HG03060 (cell line): ENCODE data around the gene TBC1D30.
A peak's percentile ranks its signal among the peaks of the same experiment; 100 is the strongest.
"Not testable (repeated sequence)": the region's sequence is repeated elsewhere in the genome, so short reads cannot be mapped to it uniquely, and the experiment has no call there.

Source experiments
- ATAC-seq: cut with Tn5 transposase; IDR thresholded peaks from one replicate; pipeline ENCODE4 v1.9.1; 2021; ENCODE audit warnings: low read depth, moderate number of reproducible peaks; ENCODE audit not compliant: unreplicated experiment

Gene TBC1D30

GRCh38 chr12:64848409-64848808 lies 24.0 kb downstream of the TBC1D30 start:
- ATAC-seq = not testable (repeated sequence)

- no peak for ATAC-seq
Measured at GRCh38 chr12:64858882-64859605, 34.6 kb downstream of the TBC1D30 start.

- no peak for ATAC-seq
Measured at GRCh38 chr12:64860446-64860998, 36.1 kb downstream of the TBC1D30 start.

GRCh38 chr12:64864319-64864718 lies 39.9 kb downstream of the TBC1D30 start:
- no peak for ATAC-seq

- no peak for ATAC-seq
Measured at GRCh38 chr12:64875186-64875585, 50.7 kb downstream of the TBC1D30 start.

- no peak for ATAC-seq
Measured at GRCh38 chr12:64876388-64877071, 52.1 kb downstream of the TBC1D30 start.

GRCh38 chr12:64877363-64878004 lies 53.0 kb downstream of the TBC1D30 start:
- ATAC-seq = peak; percentile 76

GRCh38 chr12:64882687-64883086 lies 58.2 kb downstream of the TBC1D30 start:
- no peak for ATAC-seq

GRCh38 chr12:64883264-64884163 lies 59.1 kb downstream of the TBC1D30 start:
- no peak for ATAC-seq

- no peak for ATAC-seq
Measured at GRCh38 chr12:64884164-64884542, 59.7 kb downstream of the TBC1D30 start.

- no peak for ATAC-seq
Measured at GRCh38 chr12:64884728-64885127, 60.3 kb downstream of the TBC1D30 start.

GRCh38 chr12:64889434-64890216 lies 65.2 kb downstream of the TBC1D30 start:
- ATAC-seq = no peak

GRCh38 chr12:64890873-64891468 lies 66.5 kb downstream of the TBC1D30 start:
- ATAC-seq = peak; percentile 70

GRCh38 chr12:64891629-64892028 lies 67.2 kb downstream of the TBC1D30 start:
- no peak for ATAC-seq

- ATAC-seq = no peak
Measured at GRCh38 chr12:64892561-64892960, 68.1 kb downstream of the TBC1D30 start.

GRCh38 chr12:64893961-64894360 lies 69.5 kb downstream of the TBC1D30 start:
- no peak for ATAC-seq

- no peak for ATAC-seq
Measured at GRCh38 chr12:64894827-64895475, 70.5 kb downstream of the TBC1D30 start.

GRCh38 chr12:64895526-64895925 lies 71.1 kb downstream of the TBC1D30 start:
- no peak for ATAC-seq

- no peak for ATAC-seq
Measured at GRCh38 chr12:64900540-64900939, 76.1 kb downstream of the TBC1D30 start.
